ENCODE measurements around the gene NAXE. TPM values are rescaled to one million over a fixed set of nuclear protein-coding genes. Genes with fewer than 3 reads are reported as not detected.

The NAXE gene
- total RNA-seq, 1 experiment from 2014 or later: 96.6 TPM

- Histone ChIP-seq H3K23me2 (ENCODE audit: insufficient read length, low read depth, low read length, poor library complexity, severe bottlenecking) (peaks cover 3% of the 10 kb centered on the region), H3K4me1 (ENCODE audit: insufficient read depth, low read length) (no peaks in the 10 kb centered on the region), H3K56ac (ENCODE audit: insufficient read length, low read depth, low read length) (no peak overlapping the region), H2AK5ac (ENCODE audit: insufficient read length, low read length) (no peak overlapping the region), H3K27ac (ENCODE audit: insufficient read length, low read depth, low read length) (no peak overlapping the region), H2BK120ac (ENCODE audit: low read depth, low read length, poor library complexity, severe bottlenecking) (no peak overlapping the region), H3K4ac (ENCODE audit: low read depth, low read length) (no peak overlapping the region), H3K27me3 (ENCODE audit: insufficient read depth, low read length) (no peaks in the 10 kb centered on the region), H4K20me1 (ENCODE audit: control insufficient read depth, insufficient read depth, insufficient read length) (peaks cover 2% of the 10 kb centered on the region), H2BK12ac (ENCODE audit: insufficient read length, low read depth, low read length) (no peak overlapping the region), H3K79me2 (ENCODE audit: insufficient read depth, low read length) (no peaks in the 10 kb centered on the region), H2AFZ (ENCODE audit: low read length) (no peak overlapping the region), H4K8ac (replicated peaks; ENCODE audit: insufficient read length, low read depth, low read length) (no peak overlapping the region), H4K91ac (ENCODE audit: insufficient read length, low read depth, low read length) (no peak overlapping the region), H2BK15ac (ENCODE audit: low read depth, low read length) (no peak overlapping the region), H3T11ph (ENCODE audit: low read length) (no peak overlapping the region), H3K18ac (ENCODE audit: insufficient read length, low read depth, low read length) (no peak overlapping the region), H3K23ac (ENCODE audit: insufficient read length, low read depth, low read length) (no peak overlapping the region), H3K9me3 (ENCODE audit: control insufficient read depth, low read depth, low read length) (no peaks in the 10 kb centered on the region), H2BK20ac (ENCODE audit: low read depth, low read length, poor library complexity, severe bottlenecking) (no peak overlapping the region), H4K5ac (ENCODE audit: insufficient read length, low read depth, low read length) (no peak overlapping the region), H3K79me1 (ENCODE audit: insufficient read depth, low read depth, low read length, poor library complexity, severe bottlenecking) (no peaks in the 10 kb centered on the region), H2BK5ac (ENCODE audit: insufficient read length, low read length) (no peak overlapping the region), H3K4me2 (ENCODE audit: insufficient read depth, insufficient read length, low read length) (peak overlapping the region; percentile 74), H3K14ac (ENCODE audit: insufficient read depth, low read length) (no peak overlapping the region), H3K9ac (ENCODE audit: extremely low read depth, insufficient read length, low read length) (no peak overlapping the region)
- Mint-ChIP-seq H3K9me3 (no peaks in the 10 kb centered on the region), H3K27ac (no peak overlapping the region), H3K36me3 (ENCODE audit: insufficient read depth in 1 of 3, low read depth in 3 of 3) (peaks cover 13 to 33% (median 23%) of the 10 kb centered on the region in 3 experiments; a peak in 6 of 7 replicates), H3K4me3 (peak overlapping the region; percentile 79 to 88), H3K4me1 (peaks cover 16 to 18% of the 10 kb centered on the region in 2 experiments), H3K27me3 (ENCODE audit: low read depth) (0 out of 2 replicates have a peak, but pooled peaks cover 2% of the 10 kb centered on the region)
- no peak for TF ChIP-seq CTCF (conservative IDR thresholded peaks at IDR 0.05)
- DNase-seq: no peak
- no CpG with 5 or more reads among the region's 10 CpGs for WGBS (ENCODE audit: extremely low coverage, insufficient read length, low lambda C conversion rate)
Measured at GRCh38 chr1:156590326-156591180, 1.0 kb upstream of the NAXE start.

Measured in H9 (cell line).